ENCODE data around the gene HIF3A. TPM values are rescaled to one million over a fixed set of nuclear protein-coding genes. Genes with fewer than 3 reads are reported as not detected.
"Not testable (repeated sequence)": the region's sequence is repeated elsewhere in the genome, so short reads cannot be mapped to it uniquely, and the experiment has no call there.

The HIF3A gene
- total RNA-seq, 2 donors from 2014 or later, result not detected

DNA sequence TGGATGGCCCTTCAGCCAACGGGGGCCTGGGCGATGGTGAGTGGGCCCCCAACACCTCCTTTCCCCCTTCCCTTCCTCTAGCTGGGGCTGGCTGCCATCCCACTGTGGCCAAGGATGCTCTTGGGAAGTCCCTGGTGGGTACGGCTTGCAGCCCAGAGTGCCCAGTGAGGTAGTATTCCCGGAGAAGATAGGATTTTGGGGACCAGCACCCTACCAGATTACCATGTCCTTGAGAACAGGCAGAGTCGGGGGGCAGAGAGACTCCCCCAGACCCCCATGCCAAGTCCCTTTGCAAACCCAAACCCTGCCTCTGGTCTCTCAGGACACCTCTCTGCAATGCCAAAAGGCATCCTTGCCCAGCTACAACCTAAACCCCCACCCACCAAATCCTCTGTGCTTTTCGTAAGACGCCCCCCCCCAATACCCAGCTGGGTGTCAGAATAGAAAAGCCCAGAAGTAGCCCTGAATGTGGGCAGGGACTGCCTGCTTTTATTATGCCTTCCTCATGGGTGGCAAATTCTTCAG is 1.7 kb downstream of the HIF3A start:
- no peak overlapping the region for H3K27ac Mint-ChIP-seq
- no peaks in the 10 kb centered on the region for H3K9me3 ChIP-seq (ENCODE audit: control insufficient read depth, low read length, poor library complexity, severe bottlenecking)
- no peak overlapping the region for H3K4me3 Mint-ChIP-seq
- DNase-seq (no peak), ATAC-seq (no peak)
- peaks cover 46% of the 10 kb centered on the region for H3K27me3 Mint-ChIP-seq
- peaks cover 2% of the 10 kb centered on the region for H3K36me3 Mint-ChIP-seq (ENCODE audit: low read depth)
- H3K4me1 Mint-ChIP-seq, result peaks cover 2% of the 10 kb centered on the region

DNA sequence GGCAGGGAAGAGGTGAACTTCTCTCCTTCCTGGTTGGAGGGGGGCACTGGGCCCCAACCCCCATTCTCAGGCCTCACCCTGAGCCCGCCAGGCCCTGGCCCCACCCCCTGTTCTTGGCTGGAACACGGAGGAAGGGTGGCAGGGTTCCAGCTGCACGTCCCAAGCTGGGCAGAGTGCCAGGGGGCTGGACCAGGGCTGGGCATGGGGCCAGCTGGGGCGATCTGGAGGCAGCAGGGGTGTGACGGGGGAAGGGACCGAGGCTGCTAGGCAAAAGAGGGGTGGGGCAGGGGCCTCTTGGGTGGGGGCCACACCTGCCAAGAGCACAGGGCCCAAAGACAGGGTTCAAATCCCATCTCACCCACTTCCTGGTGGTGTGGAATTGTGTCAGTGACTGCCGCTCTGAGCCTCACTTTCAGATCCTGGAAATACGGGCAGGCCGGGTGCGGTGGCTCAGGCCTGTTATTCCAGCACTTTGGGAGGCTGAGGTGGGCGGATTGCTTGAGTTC is 2.2 kb downstream of the HIF3A start:
- Mint-ChIP-seq H3K4me3 (no peak overlapping the region), H3K36me3 (ENCODE audit: low read depth) (peaks cover 2% of the 10 kb centered on the region), H3K27ac (no peak overlapping the region), H3K27me3 (peaks cover 45% of the 10 kb centered on the region), H3K4me1 (peaks cover 2% of the 10 kb centered on the region)
- no peak for DNase-seq
- no peaks in the 10 kb centered on the region for H3K9me3 ChIP-seq (ENCODE audit: control insufficient read depth, low read length, poor library complexity, severe bottlenecking)
- no peak for ATAC-seq

DNA sequence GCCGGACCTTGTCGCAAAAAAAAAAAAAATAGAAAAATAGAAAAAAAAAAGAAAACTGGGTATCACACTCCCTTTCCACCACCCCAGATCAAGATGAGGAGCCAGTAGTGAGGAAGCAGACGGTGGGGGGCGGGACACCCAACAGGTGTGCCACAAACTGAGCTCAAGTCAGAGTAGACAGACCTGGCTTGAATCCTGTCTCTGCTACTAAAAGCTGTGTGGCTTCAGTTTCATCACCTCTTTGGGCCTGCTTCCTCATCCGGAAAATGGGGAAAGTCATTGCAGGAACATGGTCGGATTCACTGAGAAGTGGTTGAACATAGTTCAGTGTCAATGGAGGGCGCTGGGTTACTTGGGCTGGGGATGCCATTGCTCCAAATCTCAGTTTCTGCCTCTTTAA is 2.9 kb downstream of the HIF3A start:
- H3K27ac Mint-ChIP-seq, result no peak overlapping the region
- H3K9me3 ChIP-seq (ENCODE audit: control insufficient read depth, low read length, poor library complexity, severe bottlenecking), result no peaks in the 10 kb centered on the region

DNA sequence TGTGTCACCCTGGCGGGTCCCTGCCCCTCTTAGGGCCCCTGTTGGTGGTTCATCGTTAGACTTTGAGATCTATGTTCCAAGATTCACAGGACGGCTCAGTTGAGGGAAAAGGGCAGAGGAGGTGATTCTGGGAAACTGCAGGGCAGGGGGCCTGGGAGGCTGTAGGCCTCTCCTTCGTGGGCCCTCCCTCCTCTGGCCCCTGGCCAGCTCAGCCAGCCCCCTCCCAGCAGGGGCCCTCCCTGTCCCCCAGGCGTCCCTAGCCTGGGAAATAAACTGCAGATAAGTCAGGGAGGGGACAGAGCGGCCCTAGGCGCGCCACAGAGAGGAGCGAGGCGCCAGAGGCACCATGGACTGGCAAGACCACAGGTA is 6.5 kb downstream of the HIF3A start:
- ATAC-seq, result no peak
- Mint-ChIP-seq H3K4me3 (no peak overlapping the region), H3K36me3 (ENCODE audit: low read depth) (no peaks in the 10 kb centered on the region), H3K27me3 (peaks cover 14% of the 10 kb centered on the region), H3K27ac (no peak overlapping the region), H3K4me1 (peaks cover 2% of the 10 kb centered on the region)
- H3K9me3 ChIP-seq (ENCODE audit: control insufficient read depth, low read length, poor library complexity, severe bottlenecking), result no peaks in the 10 kb centered on the region
- DNase-seq, result no peak

More for the DNA sequence above, 2.9 kb downstream of the HIF3A start:
- no peak for ATAC-seq
- Mint-ChIP-seq H3K27me3 (peaks cover 39% of the 10 kb centered on the region), H3K4me1 (peaks cover 2% of the 10 kb centered on the region), H3K36me3 (ENCODE audit: low read depth) (peaks cover under 1% of the 10 kb centered on the region), H3K4me3 (no peak overlapping the region)
- DNase-seq, result no peak

DNA sequence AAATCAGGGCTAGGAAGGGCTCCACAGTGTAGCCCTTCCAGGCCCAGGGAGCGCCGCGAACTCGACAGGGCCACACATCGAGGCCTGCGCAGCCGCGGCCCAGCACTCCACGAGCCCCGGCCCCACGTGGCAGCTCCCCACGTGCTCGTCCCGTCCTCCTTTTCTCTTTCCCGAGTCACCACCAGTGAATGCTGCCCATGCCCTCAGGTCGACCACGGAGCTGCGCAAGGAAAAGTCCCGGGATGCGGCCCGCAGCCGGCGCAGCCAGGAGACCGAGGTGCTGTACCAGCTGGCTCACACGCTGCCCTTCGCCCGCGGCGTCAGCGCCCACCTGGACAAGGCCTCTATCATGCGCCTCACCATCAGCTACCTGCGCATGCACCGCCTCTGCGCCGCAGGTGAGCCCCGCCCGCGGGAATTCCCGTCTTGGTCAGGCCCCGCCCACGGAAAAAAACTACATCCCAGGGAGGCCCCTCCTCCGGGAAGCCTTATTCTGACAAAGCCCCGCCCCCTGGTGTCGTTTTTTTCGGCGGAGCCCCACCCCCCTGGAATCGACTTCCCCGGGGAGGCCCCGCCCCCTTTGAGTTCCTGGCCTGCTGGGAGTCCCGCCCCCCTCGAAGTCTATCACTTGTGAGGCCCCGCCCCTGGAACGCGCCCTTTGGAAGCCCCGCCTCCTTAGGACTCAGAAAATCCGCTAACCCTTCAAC is 7.0 kb downstream of the HIF3A start:
- H3K27me3 Mint-ChIP-seq, result peaks cover 9% of the 10 kb centered on the region
- DNase-seq (no peak), ATAC-seq (no peak)
- no peak overlapping the region for H3K4me3 Mint-ChIP-seq
- no peaks in the 10 kb centered on the region for H3K9me3 ChIP-seq (ENCODE audit: control insufficient read depth, low read length, poor library complexity, severe bottlenecking)
- no peak overlapping the region for H3K27ac Mint-ChIP-seq
- peaks cover 2% of the 10 kb centered on the region for H3K4me1 Mint-ChIP-seq
- no peaks in the 10 kb centered on the region for H3K36me3 Mint-ChIP-seq (ENCODE audit: low read depth)

DNA sequence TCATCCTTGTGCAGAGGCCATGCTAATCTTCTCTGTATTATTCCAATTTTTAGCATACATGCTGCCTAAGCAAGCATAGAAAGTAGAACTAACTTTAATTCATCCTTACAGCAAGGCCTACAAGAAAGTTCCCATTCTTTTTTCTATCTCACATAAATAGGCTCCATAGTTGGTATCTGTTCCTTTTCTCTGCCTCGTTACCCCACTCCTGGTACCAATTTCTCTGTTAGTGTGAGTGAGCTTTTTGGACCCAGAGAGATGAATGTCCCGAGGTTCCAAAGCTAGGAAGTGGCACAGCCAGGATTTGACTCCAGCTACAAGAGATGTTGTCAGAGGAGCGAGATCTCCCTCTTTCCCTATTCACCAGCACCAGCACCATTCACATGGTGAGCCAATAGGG is 9.7 kb downstream of the HIF3A start:
- no peaks in the 10 kb centered on the region for H3K36me3 Mint-ChIP-seq (ENCODE audit: low read depth)
- H3K4me1 Mint-ChIP-seq, result peaks cover 4% of the 10 kb centered on the region
- H3K9me3 ChIP-seq (ENCODE audit: control insufficient read depth, low read length, poor library complexity, severe bottlenecking), result no peaks in the 10 kb centered on the region
- DNase-seq, result no peak
- ATAC-seq, result no peak
- H3K4me3 Mint-ChIP-seq, result no peak overlapping the region
- H3K27me3 Mint-ChIP-seq, result no peaks in the 10 kb centered on the region
- no peak overlapping the region for H3K27ac Mint-ChIP-seq

DNA sequence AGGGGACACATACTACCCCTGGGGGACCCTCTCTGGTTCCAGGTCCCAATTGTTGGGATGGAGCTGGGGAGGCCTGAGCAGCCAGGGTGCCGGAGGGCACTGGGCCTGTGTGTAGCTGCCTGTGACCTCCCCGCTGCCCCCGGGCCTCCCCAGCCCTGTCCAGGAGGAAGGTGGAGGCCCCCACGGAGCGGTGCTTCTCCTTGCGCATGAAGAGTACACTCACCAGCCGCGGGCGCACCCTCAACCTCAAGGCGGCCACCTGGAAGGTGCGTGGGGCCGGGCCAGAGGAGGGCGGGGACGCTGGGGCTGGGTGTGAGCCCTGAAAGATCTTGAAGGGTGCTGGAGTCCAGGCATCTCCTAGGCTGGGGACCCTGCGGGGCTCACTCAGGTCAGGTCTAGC is 11.7 kb downstream of the HIF3A start:
- Mint-ChIP-seq H3K4me1 (peaks cover 2% of the 10 kb centered on the region), H3K4me3 (no peak overlapping the region), H3K27ac (no peak overlapping the region), H3K36me3 (ENCODE audit: low read depth) (no peaks in the 10 kb centered on the region), H3K27me3 (no peaks in the 10 kb centered on the region)
- DNase-seq (no peak), ATAC-seq (no peak)
- H3K9me3 ChIP-seq (ENCODE audit: control insufficient read depth, low read length, poor library complexity, severe bottlenecking), result no peaks in the 10 kb centered on the region

DNA sequence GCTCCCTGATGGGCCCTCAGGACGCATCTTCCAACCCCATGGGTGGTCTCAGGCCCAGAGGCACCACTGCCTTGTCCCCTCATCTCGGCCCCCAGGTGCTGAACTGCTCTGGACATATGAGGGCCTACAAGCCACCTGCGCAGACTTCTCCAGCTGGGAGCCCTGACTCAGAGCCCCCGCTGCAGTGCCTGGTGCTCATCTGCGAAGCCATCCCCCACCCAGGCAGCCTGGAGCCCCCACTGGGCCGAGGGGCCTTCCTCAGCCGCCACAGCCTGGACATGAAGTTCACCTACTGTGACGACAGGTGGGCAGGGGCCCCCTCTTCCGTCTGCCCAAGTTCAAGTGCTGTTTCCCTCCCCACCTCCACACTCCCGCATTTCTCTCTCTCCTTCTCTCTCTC is 12.2 kb downstream of the HIF3A start:
- no peak for DNase-seq
- no peak overlapping the region for H3K27ac Mint-ChIP-seq
- H3K4me1 Mint-ChIP-seq, result peaks cover 2% of the 10 kb centered on the region
- H3K36me3 Mint-ChIP-seq (ENCODE audit: low read depth), result no peaks in the 10 kb centered on the region
- no peak for ATAC-seq
- H3K4me3 Mint-ChIP-seq, result no peak overlapping the region
- H3K27me3 Mint-ChIP-seq, result no peaks in the 10 kb centered on the region
- H3K9me3 ChIP-seq (ENCODE audit: control insufficient read depth, low read length, poor library complexity, severe bottlenecking), result no peaks in the 10 kb centered on the region

DNA sequence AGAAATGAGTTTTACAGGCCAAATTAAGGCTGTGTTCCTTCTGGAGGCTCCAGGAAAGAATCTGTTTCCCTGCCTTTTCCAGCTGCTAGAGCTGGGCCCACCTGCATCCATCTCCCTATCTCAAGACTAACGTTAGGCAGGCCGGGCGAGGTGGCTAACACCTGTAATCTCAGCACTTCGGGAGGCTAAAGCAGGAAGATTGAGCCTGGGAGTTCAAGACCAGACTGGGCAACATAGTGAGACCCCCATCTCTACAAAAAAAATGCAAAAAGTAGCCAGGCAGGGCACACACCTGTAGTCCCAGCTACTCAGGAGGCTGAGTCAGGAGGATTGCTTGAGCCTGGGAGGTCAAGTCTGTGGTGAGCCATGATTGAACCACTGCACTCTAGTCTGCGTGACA is 14.6 kb downstream of the HIF3A start:
- Mint-ChIP-seq H3K4me1 (peaks cover 2% of the 10 kb centered on the region), H3K27ac (no peak overlapping the region), H3K36me3 (ENCODE audit: low read depth) (no peaks in the 10 kb centered on the region), H3K27me3 (no peaks in the 10 kb centered on the region), H3K4me3 (no peak overlapping the region)
- H3K9me3 ChIP-seq (ENCODE audit: control insufficient read depth, low read length, poor library complexity, severe bottlenecking), result no peaks in the 10 kb centered on the region
- ATAC-seq (no peak), DNase-seq (no peak)

DNA sequence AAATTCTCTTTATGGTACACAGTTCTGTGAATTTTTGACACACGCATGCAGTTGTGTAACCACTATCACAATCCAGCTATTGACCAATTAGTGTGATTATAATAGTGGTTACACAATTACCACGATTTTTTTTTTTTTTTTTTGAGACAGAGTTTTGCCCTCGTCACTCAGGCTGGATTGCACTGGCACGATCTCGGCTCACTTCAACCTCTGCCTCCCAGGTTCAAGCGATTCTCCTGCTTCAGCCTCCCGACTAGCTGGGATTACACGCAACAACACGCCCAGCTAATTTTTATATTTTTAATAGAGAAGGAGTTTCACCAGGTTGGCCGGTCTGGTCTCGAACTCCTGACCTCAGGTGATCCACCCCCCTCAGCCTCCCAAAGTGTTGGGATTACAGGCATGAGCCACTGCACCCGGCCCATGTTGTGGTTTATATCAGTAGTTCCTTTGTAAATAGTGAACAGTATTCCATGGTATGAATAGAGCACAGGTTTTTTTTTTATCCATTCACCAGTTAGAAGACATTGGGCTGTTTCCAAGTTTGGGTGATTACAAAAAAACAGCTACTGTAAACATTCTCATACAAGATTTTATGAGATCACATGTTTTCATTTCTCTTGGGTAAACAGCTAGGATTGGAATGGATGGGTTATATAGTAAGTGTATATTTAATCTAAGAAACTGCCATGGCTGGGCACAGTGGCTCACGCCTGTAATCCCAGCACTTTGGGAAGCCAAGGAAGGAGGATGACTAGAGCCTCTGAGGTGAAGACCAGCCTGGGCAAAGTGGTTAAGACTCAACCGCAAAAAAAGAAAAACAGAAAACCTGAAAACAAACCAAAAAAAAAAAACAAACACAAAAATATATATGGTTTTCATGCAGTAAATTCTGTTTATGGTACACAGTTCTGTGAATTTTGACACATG is 17.0 kb downstream of the HIF3A start:
- not testable (repeated sequence) for H3K27me3 Mint-ChIP-seq

DNA sequence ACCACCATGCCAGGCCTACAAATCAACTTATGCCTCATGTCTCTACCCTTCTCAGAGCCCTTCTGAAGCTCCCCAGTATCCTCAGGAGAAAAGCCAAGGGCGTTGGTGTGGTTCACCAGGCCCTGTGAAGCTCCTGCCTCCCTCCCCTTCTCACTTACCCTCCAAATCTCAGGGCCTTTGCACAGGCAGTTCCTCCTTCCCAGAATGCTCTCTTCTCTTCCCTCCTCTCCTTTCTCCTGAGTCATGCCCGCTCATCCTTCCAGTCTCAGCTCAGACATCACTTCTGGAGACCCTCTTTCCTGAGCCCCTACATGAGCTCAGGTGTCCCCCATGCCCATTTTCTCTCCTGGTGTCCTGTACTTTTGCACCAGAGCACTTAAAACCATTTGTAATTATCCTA is 20.5 kb downstream of the HIF3A start:
- Mint-ChIP-seq H3K27ac (no peak overlapping the region), H3K27me3 (peaks cover 6% of the 10 kb centered on the region), H3K36me3 (ENCODE audit: low read depth) (no peaks in the 10 kb centered on the region), H3K4me1 (no peaks in the 10 kb centered on the region), H3K4me3 (no peak overlapping the region)
- DNase-seq (no peak), ATAC-seq (no peak)
- H3K9me3 ChIP-seq (ENCODE audit: control insufficient read depth, low read length, poor library complexity, severe bottlenecking), result no peaks in the 10 kb centered on the region

More for the DNA sequence above, 17.0 kb downstream of the HIF3A start:
- not testable (repeated sequence) for H3K9me3 ChIP-seq (ENCODE audit: control insufficient read depth, low read length, poor library complexity, severe bottlenecking); H3K27ac Mint-ChIP-seq; H3K4me1 Mint-ChIP-seq; ATAC-seq; H3K36me3 Mint-ChIP-seq (ENCODE audit: low read depth); H3K4me3 Mint-ChIP-seq; DNase-seq

DNA sequence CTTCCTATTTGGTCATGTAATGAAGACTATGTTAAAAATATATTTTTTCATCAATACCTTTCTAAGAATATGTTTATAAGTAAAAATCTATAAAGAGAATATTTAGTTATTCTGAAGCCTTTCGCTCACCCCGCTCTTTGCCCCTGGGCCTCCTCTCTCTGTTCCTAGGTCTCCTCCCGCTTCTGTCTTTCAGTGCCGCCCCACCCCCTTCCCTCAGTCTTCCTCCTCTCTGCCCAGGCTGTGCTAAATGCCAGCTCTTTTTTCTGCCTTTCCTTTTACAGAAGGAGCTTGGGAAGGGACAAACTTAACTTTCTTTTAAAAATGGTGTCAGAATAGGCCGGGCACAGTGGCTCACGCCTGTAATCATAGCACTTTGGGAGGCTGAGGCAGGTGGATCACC is 22.8 kb downstream of the HIF3A start:
- H3K27ac Mint-ChIP-seq, result no peak overlapping the region
- no peaks in the 10 kb centered on the region for H3K36me3 Mint-ChIP-seq (ENCODE audit: low read depth)
- DNase-seq (no peak), ATAC-seq (no peak)
- H3K4me1 Mint-ChIP-seq, result no peaks in the 10 kb centered on the region
- no peak overlapping the region for H3K4me3 Mint-ChIP-seq
- no peaks in the 10 kb centered on the region for H3K9me3 ChIP-seq (ENCODE audit: control insufficient read depth, low read length, poor library complexity, severe bottlenecking)
- H3K27me3 Mint-ChIP-seq, result peaks cover 6% of the 10 kb centered on the region

DNA sequence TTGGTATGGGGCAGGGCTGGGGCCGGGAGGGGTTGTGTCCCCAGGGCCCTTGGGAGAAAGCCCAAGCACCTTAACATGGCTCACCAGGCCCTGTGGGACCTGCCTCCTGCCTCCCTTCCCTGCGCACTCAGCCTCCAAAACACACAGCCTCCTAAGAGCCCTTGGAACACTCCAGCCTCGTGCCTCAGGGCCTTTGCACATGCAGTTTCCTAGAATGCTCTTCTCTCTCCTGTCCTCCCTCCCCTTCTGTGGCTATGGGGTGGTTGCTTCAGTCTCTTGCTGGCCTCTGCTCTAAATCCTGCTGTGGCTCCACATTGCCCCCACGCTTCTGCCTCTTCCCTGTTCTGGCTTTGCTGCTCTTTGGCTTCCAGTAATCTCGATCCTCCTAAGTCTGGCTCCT is 23.7 kb downstream of the HIF3A start:
- no peak overlapping the region for H3K27ac Mint-ChIP-seq

More for the DNA sequence above, 23.7 kb downstream of the HIF3A start:
- ATAC-seq (no peak), DNase-seq (no peak)
- H3K27me3 Mint-ChIP-seq, result peaks cover 6% of the 10 kb centered on the region
- no peak overlapping the region for H3K4me3 Mint-ChIP-seq
- H3K36me3 Mint-ChIP-seq (ENCODE audit: low read depth), result no peaks in the 10 kb centered on the region
- H3K9me3 ChIP-seq (ENCODE audit: control insufficient read depth, low read length, poor library complexity, severe bottlenecking), result no peaks in the 10 kb centered on the region
- no peaks in the 10 kb centered on the region for H3K4me1 Mint-ChIP-seq

Data from T-helper 17 cell (primary cell).